PC-3 (cell line): ENCODE results near the gene OSBPL7. TPM values are rescaled to one million over a fixed set of nuclear protein-coding genes. Genes with fewer than 3 reads are reported as not detected.

Source experiments
- ATAC-seq: fragments of 200-7000 bp; cut with Tn5 transposase; 2 replicates; pipeline ENCODE4 v1.9.1; 2020; ENCODE audit warnings: mild to moderate bottlenecking, moderate library complexity
- BruUV-seq: library from RNA; stranded (reverse); fragments of 400-500 nt; replicated peaks from 2 replicates; lab custom pipeline; 2021; lab: Mats Ljungman, UMichigan
- CTCF ChIA-PET: fragments of 300-600 bp; sonication (Branson Sonifier 250); formaldehyde crosslinking; loops from one replicate; lab custom pipeline; 2022; ENCODE audit warnings: antibody characterized with exemption; lab: Charles Lee
- POLR2A ChIA-PET: fragments of 300-600 bp; sonication (Branson Sonifier 250); formaldehyde crosslinking; loops from one replicate; lab custom pipeline; 2022; ENCODE audit warnings: antibody characterized with exemption; ENCODE audit not compliant: unreplicated experiment; lab: Charles Lee
- DNase-seq: peaks from one replicate; pipeline ENCODE4 v3.0.0-alpha.2; 2015
- H2AFZ ChIP-seq: fragments of 300-600 bp; sonication (generic); 2 replicates; pipeline ENCODE4 v1.6.0; 2016; ENCODE audit warnings: antibody characterized with exemption, low read length
- H3F3A ChIP-seq: fragments of 300-600 bp; sonication (generic); one replicate; pipeline ENCODE4 v1.6.0; 2017; ENCODE audit warnings: antibody characterized with exemption, low read length, control low read depth, mild to moderate bottlenecking; ENCODE audit not compliant: unreplicated experiment
- H3K27ac ChIP-seq: fragments of 300-600 bp; sonication (generic); 2 replicates; pipeline ENCODE4 v1.5.1; 2016; ENCODE audit warnings: mild to moderate bottlenecking, low read length
- H3K27me3 ChIP-seq: fragments of 300-600 bp; sonication (generic); 2 replicates; pipeline ENCODE4 v1.6.1; 2016; ENCODE audit warnings: low read length, mixed read lengths
- H3K36me3 ChIP-seq: fragments of 300-600 bp; sonication (generic); 2 replicates; pipeline ENCODE4 v1.6.1; 2016; ENCODE audit warnings: low read depth, mixed run types, low read length, mixed read lengths
- H3K4me1 ChIP-seq: fragments of 300-600 bp; sonication (generic); 2 replicates; pipeline ENCODE4 v1.5.1; 2016; ENCODE audit warnings: low read length; ENCODE audit not compliant: insufficient read depth
- H3K4me2 ChIP-seq: fragments of 300-600 bp; sonication (generic); 2 replicates; pipeline ENCODE4 v1.6.0; 2016; ENCODE audit warnings: low read length
- H3K4me3 ChIP-seq: fragments of 300-600 bp; sonication (generic); 2 replicates; pipeline ENCODE4 v1.5.1; 2016; ENCODE audit warnings: mild to moderate bottlenecking, low read length, mixed read lengths
- H3K79me2 ChIP-seq: fragments of 300-600 bp; sonication (generic); 2 replicates; pipeline ENCODE4 v1.6.1; 2017; ENCODE audit warnings: low read length, mixed read lengths
- H3K9ac ChIP-seq: fragments of 300-600 bp; sonication (generic); 2 replicates; pipeline ENCODE4 v1.6.0; 2016; ENCODE audit warnings: mild to moderate bottlenecking, low read length
- H3K9me2 ChIP-seq: fragments of 300-600 bp; sonication (generic); replicated peaks from 2 replicates; pipeline ENCODE4 v1.6.1; 2016; ENCODE audit warnings: mixed run types, low read length, mixed read lengths
- H3K9me3 ChIP-seq: fragments of 300-600 bp; sonication (generic); 2 replicates; pipeline ENCODE4 v1.6.1; 2016; ENCODE audit warnings: low read length, mixed read lengths
- H4K20me1 ChIP-seq: fragments of 300-600 bp; sonication (generic); 2 replicates; pipeline ENCODE4 v1.6.1; 2016; ENCODE audit warnings: low read length, mixed read lengths
- EZH2 ChIP-seq: fragments of 300-600 bp; sonication (generic); IDR thresholded peaks from one replicate; pipeline ENCODE4 v1.6.1; 2017; ENCODE audit warnings: antibody characterized with exemption, mild to moderate bottlenecking, low read length; ENCODE audit not compliant: unreplicated experiment
- EZH2phosphoT487 ChIP-seq: fragments of 300-600 bp; sonication (generic); IDR thresholded peaks from 2 replicates; pipeline ENCODE4 v1.6.1; 2018; ENCODE audit warnings: mild to moderate bottlenecking, antibody characterized with exemption, low read length, borderline replicate concordance
- intact Hi-C: fragments of 100-400 bp; cut with micrococcal nuclease; formaldehyde crosslinking; loops from 2 replicates; pipeline ENCODE4 v1.9.0; 2023
- total RNA-seq: library from RNA; depleted of rRNA; stranded (reverse); fragments of >200 nt; gene quantifications from 2 replicates; pipeline ENCODE4 v1.2.3, GENCODE V29; 2014
- TF ChIP-seq, protein P1 (sequence below): fragments of 300-600 bp; sonication (generic); conservative IDR thresholded peaks from 2 replicates; pipeline ENCODE4 v1.5.1; 2017; ENCODE audit warnings: antibody characterized with exemption, low read depth, mild to moderate bottlenecking, low read length

OSBPL7 gene
- total RNA-seq, 1 experiment from 2014 or later: 22.1 TPM

DNA sequence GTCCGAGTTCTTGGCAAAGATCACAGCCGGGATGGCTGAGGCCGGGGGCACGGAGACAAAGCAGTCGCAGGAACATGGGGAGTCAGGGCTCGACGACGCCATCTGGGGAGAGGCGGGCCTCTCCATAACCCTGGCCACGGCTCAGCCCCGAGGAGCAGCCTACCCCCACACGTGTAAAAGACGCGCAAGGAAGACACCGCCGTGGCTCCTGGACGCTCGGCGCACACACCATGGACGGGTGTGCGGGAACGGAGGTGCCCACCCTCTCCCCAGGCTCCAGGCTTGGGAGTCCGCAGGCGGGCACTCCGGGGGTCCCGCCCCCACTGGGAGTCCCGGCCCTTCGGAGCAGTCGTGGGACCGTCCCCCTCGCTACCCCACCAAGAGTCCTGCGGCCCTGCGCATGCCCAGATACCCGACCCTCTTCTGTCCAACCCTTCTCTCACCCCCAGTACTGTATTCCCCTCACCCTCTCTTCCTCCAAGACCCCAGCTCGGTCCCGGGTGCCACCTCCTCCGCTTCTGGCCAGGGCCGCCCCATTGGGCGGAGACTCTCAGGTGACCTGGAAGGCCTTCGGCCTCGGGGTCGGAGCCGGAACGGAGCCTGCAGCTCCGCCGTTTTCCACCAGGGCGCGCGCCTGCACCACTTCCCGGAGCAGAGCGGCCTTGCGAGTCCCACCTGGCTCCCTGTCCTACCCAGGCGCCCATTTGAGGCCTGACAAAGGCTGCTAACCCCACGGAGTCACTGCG is 19.3 kb upstream of the OSBPL7 start, which contains the start of gene SCRN2:
TSS of gene SCRN2 (minus strand) at position 532 of the 746 bp plus-strand sequence. CDS start at position 102, 430 bp downstream.
- ATAC-seq: peak; percentile 85
- POLR2A ChIA-PET: no interaction called here

DNA sequence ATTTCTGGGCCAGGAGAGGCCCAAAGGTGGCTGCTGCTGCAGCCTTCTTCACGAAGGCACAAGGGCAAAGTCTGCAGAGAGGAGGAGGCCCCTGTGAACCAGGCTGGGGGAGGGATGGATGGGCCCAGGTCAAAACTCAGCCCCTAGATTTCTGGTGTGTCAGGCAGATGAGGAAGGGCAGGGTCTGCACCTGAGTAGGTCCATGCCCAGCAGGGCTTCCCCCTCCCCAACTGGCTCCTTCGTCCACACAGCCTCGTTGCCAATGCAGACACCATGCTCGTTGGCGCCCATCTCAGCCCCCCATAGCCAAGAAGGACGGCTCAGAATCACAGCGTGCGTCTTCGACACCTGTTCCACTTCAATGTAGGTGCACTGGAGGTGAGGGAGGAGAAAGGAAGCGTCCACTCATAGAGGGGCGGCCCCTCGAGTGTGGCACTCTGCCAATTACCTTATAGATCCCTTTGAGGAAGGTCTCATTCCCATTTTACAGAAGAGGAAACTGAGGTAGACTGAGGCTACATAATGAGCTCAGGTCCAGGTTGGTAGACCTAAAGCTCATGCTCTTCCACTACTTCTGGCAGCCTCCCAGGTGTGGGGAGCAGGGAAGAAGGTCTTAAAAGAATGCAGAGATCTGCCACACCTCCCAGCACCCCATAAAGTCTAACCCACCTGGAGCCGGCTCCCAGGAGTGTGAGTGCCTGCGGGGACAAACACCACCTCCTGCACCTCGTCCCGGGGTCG is 18.6 kb upstream of the OSBPL7 start:
- H3K4me1 ChIP-seq: peaks cover 29% of the 10 kb centered on the region
- ATAC-seq: no peak
- CTCF ChIA-PET: interaction anchor here (0.6 to 4.1 kb wide), 5 partner anchors 9 to 101 kb away, joined by 3 to 65 read pairs (median 5); partner anchors contain the start of genes LRRC46, MRPL10, PNPO and SP6

More for the DNA sequence above, 19.3 kb upstream of the OSBPL7 start, which contains the start of gene SCRN2:
- no peaks in the 10 kb centered on the region; the same call in 1 of the 2 replicates for H3K36me3 ChIP-seq
- peak within 1 kb of the TSS; percentile 91 for H3K4me2 ChIP-seq
- peaks cover 17% of the 10 kb centered on the region for H3K79me2 ChIP-seq
- TSS peak; percentile 79 for BruUV-seq
- no peaks in the 10 kb centered on the region for H3K9me3 ChIP-seq
- CTCF ChIA-PET: interaction anchor here (0.5 to 4.1 kb wide), 12 partner anchors 10 to 131 kb away, joined by 3 to 65 read pairs (median 4); partner anchors contain the start of genes CDK5RAP3, LRRC46, MRPL10 and PNPO
- peak within 1 kb of the TSS; percentile 75 for H3K9ac ChIP-seq
- H3K27ac ChIP-seq: no peak within 1 kb of the TSS
- H3K4me3 ChIP-seq: peak within 1 kb of the TSS; percentile 80
- DNase-seq: peak; percentile 97
- no peaks in the 10 kb centered on the region for H4K20me1 ChIP-seq
- H3K9me2 ChIP-seq: no peaks in the 10 kb centered on the region
- intact Hi-C loops: loop anchor here (1.0 to 2.0 kb wide), 2 partner anchors 108 to 130 kb away; partner anchors contain the start of gene CDK5RAP3
- H2AFZ ChIP-seq: peak within 1 kb of the TSS; percentile 95
- no peaks in the 10 kb centered on the region for H3K27me3 ChIP-seq
- H3F3A ChIP-seq: no peaks in the 10 kb centered on the region
- no peak for TF ChIP-seq EZH2phosphoT487
- TF ChIP-seq, protein P1, sequence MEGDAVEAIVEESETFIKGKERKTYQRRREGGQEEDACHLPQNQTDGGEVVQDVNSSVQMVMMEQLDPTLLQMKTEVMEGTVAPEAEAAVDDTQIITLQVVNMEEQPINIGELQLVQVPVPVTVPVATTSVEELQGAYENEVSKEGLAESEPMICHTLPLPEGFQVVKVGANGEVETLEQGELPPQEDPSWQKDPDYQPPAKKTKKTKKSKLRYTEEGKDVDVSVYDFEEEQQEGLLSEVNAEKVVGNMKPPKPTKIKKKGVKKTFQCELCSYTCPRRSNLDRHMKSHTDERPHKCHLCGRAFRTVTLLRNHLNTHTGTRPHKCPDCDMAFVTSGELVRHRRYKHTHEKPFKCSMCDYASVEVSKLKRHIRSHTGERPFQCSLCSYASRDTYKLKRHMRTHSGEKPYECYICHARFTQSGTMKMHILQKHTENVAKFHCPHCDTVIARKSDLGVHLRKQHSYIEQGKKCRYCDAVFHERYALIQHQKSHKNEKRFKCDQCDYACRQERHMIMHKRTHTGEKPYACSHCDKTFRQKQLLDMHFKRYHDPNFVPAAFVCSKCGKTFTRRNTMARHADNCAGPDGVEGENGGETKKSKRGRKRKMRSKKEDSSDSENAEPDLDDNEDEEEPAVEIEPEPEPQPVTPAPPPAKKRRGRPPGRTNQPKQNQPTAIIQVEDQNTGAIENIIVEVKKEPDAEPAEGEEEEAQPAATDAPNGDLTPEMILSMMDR: peak; percentile 99
- TF ChIP-seq EZH2: no peak
- H3K4me1 ChIP-seq: peaks cover 29% of the 10 kb centered on the region

More for the DNA sequence above, 18.6 kb upstream of the OSBPL7 start:
- no peak for DNase-seq
- Histone ChIP-seq H3K9me3 (no peaks in the 10 kb centered on the region), H3K4me2 (peak overlapping the region; percentile 91), H2AFZ (peak overlapping the region; percentile 95), H3K79me2 (peaks cover 17% of the 10 kb centered on the region), H3K27me3 (no peaks in the 10 kb centered on the region), H3K27ac (no peak overlapping the region), H3K36me3 (no peaks in the 10 kb centered on the region; the same call in 1 of the 2 replicates), H3F3A (no peaks in the 10 kb centered on the region), H3K9me2 (no peaks in the 10 kb centered on the region), H4K20me1 (no peaks in the 10 kb centered on the region), H3K4me3 (peak overlapping the region; percentile 80), H3K9ac (peak overlapping the region; percentile 75)
- TF ChIP-seq EZH2phosphoT487 (no peak), EZH2 (no peak)
- TF ChIP-seq, protein P1: no peak
- BruUV-seq: no TSS peak
- POLR2A ChIA-PET: no interaction called here
- intact Hi-C loops: loop anchor here (2.0 kb wide), 1 partner anchor 109 kb away; no protein-coding TSS in a partner anchor
